WTC11 (cell line): ENCODE measurements around the gene BCAS1.

Experiments
- CTCF ChIP-seq: fragments of 200-600 bp; IDR thresholded peaks from 2 replicates; pipeline ENCODE4 v1.8.0; 2022; ENCODE audit warnings: antibody characterized with exemption
- NFYB ChIP-seq: sonication (generic); formaldehyde crosslinking; conservative IDR thresholded peaks from 2 replicates; pipeline ENCODE4 v1.8.0; 2022; ENCODE audit warnings: low read depth, missing genetic modification reagents
- TEAD4 ChIP-seq: sonication (generic); formaldehyde crosslinking; IDR thresholded peaks from 2 replicates; pipeline ENCODE4 v1.8.0; 2022; ENCODE audit warnings: mild to moderate bottlenecking, missing genetic modification reagents
- ZNF281 ChIP-seq: sonication (generic); formaldehyde crosslinking; IDR thresholded peaks from 2 replicates; pipeline ENCODE4 v1.8.0; 2023; ENCODE audit warnings: mild to moderate bottlenecking, missing genetic modification reagents

GRCh38 chr20:54068966-54069365 is 1.4 kb downstream of the BCAS1 start:
- no peak for TF ChIP-seq ZNF281
- no peak for TF ChIP-seq CTCF
- no peak for TF ChIP-seq TEAD4
- TF ChIP-seq NFYB (CRISPR knock-in tag) = no peak
